GM19463 (cell line): ENCODE data around the gene AP3M1.
A peak's percentile ranks its signal among the peaks of the same experiment; 100 is the strongest.
"Not testable (repeated sequence)": the region's sequence is repeated elsewhere in the genome, so short reads cannot be mapped to it uniquely, and the experiment has no call there.

ENCODE experiments used
- ATAC-seq: cut with Tn5 transposase; IDR thresholded peaks from one replicate; pipeline ENCODE4 v1.9.1; 2021; ENCODE audit warnings: mild to moderate bottlenecking, moderate library complexity; ENCODE audit not compliant: unreplicated experiment

AP3M1 gene

DNA sequence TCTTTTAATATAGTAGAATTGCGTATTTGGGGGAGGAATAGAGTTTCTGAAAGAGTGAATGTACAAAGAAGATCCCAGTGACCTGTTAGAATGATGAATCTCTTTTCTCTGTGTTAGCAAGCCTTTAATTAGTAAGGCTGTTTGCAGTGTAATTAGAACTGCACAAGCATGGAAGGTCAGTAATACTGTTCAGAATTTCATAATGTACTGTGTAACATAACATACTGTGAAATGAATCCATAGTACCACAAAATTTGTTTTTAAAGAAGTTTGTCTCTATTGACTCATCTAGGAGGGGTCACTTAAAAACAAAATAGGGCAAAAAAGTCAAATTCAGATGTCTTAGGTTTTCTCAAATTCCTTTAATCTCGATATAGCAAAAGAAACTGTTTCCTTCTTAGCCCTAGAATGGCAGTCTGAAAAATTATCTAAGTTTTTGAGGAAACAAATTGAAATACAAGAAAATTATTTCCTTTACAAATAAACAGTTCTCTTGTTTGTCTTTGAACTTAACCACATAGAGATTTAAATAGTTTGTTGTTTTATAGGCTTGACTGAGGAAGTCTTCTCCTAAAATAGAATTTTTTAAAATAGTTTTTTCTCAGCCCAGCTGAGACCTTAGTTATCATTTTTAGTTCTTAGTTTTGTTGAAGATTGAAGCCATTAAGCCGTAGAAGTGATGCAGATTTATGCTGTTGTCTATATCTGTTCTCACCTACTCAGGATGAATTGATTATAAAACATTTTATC, 12.9 kb upstream of the AP3M1 start:
- ATAC-seq, result no peak

DNA sequence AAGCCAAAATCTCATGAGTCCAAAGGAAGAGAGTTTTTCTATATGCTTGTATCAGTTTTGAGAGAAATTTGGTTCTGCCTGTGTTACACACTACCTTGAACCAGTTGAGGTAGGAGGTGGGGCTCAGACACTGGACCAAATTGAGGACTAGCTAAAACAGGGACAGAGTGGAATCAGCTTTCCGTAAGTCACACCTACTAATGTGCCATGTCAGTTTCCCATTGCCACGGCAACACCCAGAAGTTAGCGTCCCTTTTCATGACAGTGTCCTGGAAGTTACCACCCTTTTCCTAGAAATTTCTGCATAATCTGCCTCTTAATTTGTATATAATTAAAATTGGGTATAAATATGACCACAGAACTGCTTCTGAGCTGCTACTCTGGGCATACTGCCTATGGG, 9.4 kb upstream of the AP3M1 start:
- ATAC-seq, result no peak

DNA sequence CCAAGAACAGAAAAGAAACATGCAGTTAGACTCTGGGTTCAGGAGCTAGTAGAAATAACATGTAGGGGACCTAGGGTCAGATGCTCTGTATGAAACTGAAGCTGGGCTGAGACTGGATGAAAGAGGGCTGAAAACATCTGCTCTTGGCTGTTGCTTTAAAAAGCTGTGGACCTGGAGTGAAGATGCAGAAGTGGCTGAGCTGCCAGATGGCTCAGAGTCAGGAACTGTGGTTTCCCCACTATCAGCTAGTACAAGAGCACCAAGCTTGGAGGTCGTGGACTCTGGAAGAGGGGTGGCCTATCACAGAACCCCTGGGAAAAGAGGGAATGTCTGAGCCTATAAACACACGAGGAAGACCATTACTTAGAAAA, 6.3 kb upstream of the AP3M1 start:
- no peak for ATAC-seq

DNA sequence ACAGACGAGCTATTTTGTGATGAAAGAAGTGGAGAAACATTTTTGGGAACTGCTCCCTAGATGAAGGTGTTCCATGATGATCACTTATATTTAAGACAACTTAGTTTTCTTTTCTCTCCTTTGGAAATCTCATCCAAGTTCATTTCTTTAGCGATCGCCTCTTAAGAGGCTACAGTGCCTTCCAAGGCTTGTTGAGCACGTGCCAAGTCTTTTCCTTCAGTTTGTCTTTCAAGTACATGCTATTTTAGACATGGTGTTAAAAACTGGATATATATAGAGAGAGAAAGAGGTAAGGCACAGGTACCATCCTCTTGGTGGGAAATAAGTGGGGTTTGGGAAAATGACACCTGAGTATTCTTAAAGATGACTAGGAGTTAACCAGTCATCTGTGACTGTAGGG, 3.0 kb upstream of the AP3M1 start:
- ATAC-seq, result no peak

DNA sequence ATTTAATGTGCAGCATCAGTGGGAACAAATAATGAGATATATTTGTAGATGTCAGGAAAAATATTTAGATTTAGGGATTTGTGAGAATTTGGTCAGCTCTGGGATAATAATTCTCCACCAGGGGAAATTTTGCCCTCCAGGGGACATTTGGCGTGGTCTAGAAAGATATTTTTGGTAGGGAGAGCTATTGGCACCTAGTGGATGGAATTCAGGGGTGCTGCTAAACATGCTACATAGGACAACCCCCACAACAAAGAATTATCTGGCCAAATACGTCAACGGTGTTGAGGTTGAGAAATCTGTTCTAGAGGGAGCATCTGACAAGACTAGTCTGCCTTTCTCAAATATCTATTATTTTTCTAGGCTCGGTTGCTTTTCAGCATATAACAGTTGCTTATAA, 2.5 kb upstream of the AP3M1 start:
- no peak for ATAC-seq

DNA sequence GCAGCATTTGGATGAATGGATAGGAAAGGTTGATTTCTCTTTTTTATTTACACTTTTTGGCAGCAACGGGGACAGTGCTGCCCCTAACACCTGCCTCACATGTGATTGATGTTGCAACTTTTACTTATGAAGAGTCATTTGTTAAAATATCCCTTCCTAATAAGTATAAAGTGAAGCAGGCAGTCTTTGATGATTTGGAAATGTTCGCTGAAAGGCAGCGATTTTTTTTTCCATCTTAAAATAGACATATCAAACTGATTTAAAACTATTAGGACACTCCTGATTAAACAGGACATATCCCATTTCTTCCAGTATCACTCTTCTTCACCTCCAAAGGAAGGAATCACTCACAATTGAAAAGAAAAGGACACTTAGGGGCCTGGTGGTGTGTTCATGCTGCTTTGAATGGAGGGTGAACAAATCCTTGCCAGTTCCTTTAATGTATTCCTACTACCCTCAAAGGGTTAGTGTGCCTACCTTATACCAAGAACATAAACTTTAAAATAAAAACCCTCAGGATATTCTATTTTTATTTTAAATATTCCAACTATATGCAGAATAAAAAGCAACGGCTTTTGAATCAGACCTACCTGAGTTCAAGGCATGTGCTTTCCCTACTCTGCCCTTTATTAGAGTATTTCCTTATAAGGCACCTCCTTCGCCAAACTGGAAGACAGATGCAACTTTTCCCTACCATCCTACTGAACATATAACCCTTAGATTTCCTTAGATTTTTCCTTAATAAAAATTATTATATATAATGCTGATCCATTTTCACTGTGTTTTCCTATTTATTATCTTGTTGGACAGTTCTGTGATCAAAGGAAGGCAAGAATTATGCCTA, 1.5 kb upstream of the AP3M1 start:
- ATAC-seq, result no peak

DNA sequence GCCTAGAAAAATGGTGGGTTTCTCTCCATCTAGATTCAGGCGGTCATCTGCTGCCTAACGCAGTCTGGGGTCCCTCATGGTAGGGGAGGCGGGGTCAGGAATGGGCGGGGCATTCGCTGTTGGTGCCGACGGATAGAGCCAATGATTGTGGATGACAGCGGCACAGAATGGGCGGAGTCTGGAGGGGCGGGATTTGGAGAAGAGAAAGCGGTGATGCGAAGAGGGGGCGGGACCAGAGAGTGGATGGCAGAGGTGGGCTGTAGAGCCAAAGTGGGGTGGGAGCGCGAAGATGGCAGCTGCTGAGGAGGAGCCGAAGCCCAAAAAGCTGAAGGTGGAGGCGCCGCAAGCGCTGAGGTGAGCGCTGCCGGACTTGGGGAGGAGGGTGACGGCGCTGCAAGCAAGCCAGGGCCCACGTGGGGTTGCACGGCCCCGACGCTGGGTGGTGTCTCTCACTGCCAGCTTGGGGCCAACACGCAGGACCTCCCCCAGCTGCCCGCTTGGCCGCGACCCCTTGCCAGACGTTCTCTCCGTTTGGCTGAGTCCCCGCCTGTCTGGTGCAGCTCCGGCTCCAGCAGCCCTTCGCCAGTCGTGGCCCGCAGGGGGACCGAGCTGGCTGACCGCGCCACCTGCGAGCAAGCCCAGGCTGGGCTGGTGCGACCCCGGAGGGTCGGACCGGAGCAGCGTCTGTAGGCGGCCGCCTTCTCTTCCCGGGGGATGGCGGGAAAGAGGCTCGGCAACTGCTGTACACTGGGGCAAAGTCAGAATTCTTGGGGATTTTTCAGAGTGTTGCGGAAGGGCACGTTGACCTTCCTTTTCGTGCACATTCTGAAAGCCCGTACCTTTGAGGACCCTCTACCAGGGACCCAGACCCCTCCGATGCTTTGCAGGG, 606 bp upstream of the AP3M1 start, which contains the start of gene ADK:
Gene ADK (plus strand): TSS at position 232 of the 889 bp plus-strand sequence. CDS start 58 bp downstream, at position 290.
- ATAC-seq, result peak; percentile 72

DNA sequence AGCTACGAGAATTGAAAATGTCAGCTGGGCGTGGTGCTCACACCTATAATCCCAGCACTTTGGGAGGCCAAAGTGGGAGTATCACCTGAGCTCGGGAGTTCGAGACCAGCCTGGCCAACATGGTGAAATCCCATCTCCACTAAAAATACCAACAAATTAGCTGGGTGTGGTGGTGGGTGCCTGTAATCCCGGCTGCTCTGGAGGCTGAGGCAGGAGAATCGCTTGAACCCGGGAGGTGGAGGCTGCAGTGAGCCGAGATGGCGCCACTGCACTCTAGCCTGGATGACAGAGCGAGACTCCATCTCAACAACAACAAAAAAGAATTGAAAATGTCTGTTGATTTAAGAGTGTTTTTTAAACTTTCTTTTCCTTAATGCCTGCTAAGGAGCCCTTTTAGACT, 3.6 kb downstream of the AP3M1 start:
- ATAC-seq, result not testable (repeated sequence)

DNA sequence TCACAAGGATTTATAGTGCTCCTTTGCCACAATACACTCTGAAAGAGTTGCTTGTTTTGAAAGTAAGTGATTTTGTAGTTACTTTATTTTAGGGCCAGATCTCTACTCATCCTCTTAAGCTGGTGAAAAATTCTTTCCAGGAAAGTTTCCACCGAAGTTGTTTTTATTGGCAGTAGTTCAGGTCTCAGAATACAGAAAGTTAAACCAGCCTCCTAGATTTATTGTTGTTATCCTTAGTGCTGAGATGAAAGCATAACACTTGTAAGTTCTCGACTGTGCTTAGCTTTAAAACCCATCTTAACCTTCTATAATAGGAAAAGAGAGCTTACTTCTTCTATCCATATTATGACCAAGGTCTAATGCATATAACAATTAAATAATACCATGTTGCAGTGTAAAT, 5.5 kb downstream of the AP3M1 start:
- ATAC-seq, result no peak

DNA sequence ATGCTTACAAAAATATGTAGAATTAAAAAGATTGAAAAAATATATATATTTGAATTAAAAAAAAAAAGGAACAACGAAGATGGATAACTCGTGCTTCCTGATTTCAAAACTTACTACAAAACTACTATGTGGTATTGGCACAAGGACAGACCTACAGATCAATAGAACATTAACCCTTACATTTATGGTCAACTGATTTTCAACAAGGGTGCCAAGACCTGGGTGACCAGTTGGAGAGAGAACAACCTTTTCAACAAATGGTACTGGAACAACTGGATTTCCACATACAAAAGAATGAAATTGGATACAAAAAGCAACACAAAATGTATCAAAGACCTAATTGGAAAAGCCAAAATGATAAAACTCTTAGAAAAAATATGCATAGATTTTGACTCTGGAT, 10.1 kb downstream of the AP3M1 start:
- ATAC-seq, result no peak

DNA sequence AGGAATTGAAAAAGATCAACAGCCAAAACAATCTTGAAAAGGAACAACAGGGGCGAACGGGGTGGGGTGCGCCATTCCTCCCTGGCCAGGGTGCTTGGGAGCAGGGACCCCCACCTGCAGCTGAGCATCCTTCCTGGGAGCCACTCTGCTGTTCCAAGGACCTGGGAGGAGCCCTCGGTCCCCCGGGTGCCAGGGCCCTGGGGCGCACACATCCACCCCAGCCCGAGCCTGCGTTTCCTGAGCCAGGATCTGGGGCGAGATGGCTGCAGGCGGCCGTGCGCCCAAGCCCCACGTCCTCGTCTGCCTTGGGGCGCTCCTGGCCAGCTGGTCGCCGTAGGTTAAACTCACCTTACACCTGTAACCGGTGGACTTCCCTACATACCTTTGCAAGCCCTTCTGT, 10.6 kb downstream of the AP3M1 start:
- ATAC-seq, result no peak

DNA sequence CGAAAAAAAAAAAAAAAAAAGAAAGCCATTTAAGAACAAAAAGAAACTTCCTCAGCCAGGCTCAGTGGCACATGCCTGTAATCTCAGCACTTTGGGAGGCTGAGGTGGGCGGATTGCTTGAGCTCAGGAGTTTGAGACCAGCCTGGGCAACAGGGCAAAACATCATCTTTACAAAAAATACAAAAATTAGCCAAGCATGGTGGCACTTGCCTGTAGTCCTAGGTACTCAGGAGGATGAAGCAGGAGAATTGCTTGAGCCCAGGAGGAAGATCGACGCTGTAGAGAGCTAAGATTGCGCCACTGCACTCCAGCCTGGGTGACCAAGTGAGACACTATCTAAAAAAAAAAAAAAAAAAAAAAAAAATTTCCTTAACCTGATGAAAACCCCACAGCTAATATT, 12.0 kb downstream of the AP3M1 start:
- not testable (repeated sequence) for ATAC-seq

DNA sequence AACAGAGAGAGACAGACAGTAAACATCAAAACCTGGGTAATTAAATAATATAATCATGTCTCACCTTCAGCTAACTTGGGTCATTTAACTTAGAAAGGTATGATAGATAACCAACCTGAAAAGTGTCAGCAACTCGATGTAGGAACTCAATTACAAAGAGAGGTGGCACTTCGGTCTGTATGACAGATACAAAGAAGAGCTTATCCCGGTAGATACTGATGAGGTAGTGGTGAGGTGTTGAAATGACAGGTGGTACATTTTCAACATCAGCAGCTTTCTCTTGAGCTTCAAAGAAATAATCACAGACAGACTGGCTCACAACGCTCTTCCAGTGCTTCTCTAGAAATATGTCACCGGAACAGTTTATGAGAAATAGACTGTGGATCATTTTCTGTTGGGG, 12.6 kb downstream of the AP3M1 start:
- ATAC-seq, result no peak

DNA sequence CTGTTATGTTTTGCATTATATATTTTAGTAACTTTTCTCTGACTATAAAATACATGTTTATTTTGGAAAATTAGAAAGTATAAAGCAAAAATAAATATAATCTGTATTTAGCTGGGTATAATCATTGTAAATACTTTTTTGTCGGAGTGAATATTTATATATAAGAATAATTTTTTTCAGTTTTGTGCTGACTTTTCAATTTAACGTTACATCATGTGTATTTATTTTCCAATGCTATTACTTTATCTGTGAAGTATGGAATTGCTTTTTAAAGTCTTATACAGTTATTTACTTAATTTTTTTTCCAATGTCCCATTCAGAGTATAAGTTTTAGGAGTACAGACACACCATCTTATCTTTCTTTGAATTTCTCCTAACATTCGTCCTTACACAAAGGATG, 15.2 kb downstream of the AP3M1 start:
- no peak for ATAC-seq

DNA sequence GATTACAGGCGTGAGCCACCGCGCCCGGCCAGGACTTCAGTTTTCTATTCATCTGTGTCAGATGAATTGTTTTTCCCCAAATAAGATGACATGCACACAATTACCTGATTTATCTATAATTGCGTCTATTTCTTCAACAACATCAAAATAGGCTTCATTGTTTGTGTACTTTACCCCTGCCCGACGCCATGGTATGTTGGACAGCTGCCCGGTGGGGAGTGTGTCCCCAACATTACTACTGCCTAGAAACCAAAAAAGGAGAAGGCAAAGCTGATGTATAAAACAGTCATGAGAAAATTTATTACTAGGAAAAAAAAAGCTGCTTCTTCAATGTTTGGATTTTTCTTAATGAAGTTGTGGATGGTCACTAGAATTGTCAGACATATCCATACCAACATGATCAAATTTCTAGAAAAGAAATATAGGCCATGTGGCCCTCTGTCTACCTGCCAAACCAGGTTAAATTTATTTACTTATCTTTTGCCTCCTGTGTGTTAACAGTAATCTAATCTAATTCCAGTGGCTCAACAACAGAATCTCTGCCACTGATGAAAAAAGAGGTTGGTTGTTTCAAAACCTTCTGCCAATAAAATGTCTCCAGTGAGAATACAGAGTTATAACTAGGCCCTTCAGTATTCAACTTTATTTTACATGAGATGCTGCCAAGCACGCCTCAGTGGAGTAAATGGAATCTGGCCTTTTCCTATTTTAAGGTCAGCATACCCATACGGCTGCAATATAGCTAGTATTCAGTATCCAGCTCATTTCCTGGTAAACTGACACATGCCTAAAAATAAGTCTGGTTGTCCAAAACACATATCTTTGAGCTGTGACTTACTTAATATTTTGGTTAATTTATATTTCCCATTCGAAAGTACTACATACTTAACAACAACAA, 16.5 kb downstream of the AP3M1 start:
- ATAC-seq, result no peak

DNA sequence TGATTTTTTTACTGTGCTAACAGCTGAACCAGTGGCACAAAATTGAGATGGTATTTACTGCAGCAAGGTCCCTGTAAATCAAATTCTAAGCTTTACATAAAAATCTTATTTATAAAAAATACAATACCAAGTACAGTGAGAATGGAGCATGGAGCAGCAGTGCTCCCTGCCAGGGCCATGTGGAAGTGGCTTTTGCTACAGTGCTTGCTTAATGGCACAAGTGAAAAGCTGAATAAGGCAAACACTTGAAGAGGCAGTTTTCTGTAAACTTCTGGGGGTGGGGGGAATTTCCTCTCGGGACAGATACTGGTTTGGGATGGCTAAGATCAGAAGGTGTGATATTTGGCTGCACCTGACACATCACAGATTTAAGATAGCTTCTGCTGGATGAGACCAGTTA, 27.5 kb downstream of the AP3M1 start:
- no peak for ATAC-seq

DNA sequence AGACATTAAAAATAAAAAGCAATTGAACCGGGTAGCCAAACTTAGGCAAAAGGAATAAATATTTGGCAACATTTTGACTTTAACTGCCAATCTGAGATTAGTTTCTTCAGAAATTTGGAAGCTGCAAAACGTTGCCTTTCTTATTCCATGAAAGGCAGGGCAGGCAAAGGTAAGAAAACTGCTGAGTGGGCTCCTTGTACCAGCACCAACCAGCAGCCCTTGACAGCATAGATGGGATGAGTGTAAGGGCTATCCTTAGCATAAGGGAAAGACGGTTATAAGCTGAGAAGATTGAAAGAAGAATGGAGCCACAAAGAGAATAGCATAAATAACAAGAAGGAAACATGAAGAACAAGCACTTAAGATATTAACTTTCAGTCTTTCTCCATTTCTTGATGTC, 28.6 kb downstream of the AP3M1 start:
- no peak for ATAC-seq

DNA sequence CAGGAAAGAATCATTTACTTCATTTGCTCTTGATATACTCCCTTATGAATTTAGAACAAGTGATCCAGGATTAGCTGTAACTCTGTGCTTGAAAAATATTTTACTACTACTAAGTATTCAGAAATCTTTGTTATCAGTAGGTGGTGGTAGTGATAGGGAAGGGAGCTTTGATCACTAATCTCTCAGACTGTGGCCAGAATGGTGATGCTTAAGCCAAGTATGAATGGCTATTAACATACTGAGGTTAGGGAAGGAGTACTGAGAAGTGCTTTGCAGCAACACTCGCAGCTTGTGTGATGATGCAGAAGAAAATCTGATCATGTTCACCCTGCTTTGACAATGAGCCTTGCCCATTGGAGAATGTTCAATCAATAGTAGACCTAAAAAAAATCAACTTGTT, 29.3 kb downstream of the AP3M1 start:
- ATAC-seq, result no peak

DNA sequence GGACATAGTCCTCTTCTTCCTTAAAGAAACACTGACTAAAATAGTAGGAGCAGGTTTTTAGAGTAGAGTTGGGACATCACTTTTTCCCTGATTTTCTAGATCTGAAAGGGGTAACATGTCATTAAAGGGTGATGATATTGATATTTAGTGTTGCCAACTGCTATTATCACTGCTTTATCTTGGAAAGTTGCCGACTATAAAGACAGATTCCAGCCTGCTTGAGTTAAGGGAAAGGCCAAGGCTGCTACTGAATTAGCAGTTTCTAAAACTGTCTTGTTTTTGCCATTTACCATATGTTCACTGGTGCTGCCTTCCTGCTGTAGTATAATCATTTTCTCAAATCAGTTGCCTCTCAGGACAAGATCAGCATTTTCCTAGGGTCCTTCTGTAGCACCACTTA, 29.7 kb downstream of the AP3M1 start:
- ATAC-seq, result no peak

DNA sequence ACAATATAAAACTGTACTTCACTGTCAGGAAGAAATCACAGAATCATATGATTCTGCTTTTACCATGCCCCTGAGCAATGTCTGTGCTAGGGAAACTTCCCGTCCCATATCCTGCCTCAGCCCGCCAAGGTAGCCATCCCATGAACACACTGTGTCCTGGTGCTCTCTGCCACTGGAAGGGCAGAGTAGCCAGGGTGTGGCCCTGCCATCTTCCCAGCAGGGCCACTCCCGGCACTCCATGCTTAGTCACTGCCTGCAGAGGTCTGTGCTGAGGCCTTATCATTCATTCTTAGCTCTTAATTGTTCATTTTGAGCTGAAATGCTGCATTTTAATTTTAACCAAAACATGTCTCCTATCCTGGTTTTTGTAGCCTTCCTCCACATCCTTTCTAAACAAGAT, 31.8 kb downstream of the AP3M1 start:
- ATAC-seq, result no peak
